Measurements from ENCODE around the gene INPP5E.

Gene INPP5E

DNA sequence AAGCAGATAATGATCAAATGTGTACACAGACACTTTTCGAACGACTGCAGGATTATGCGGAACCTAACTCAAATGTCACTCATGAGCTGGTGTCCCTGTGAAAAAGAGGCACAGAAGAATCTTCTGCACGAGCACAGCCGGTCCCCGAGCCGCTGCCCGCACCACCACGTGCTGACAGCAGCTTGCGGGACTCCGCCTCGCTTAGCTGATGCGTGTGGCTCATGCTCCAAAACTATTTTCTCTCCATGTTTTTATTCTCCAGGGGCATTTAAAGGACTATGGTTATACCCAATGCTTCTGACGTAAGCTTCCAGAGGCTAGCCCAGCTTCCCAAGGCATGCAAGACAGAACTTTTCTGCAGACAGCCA lies 33.7 kb upstream of the INPP5E start:
- DNase-seq (ENCODE audit: low spot score), result no peak

DNA sequence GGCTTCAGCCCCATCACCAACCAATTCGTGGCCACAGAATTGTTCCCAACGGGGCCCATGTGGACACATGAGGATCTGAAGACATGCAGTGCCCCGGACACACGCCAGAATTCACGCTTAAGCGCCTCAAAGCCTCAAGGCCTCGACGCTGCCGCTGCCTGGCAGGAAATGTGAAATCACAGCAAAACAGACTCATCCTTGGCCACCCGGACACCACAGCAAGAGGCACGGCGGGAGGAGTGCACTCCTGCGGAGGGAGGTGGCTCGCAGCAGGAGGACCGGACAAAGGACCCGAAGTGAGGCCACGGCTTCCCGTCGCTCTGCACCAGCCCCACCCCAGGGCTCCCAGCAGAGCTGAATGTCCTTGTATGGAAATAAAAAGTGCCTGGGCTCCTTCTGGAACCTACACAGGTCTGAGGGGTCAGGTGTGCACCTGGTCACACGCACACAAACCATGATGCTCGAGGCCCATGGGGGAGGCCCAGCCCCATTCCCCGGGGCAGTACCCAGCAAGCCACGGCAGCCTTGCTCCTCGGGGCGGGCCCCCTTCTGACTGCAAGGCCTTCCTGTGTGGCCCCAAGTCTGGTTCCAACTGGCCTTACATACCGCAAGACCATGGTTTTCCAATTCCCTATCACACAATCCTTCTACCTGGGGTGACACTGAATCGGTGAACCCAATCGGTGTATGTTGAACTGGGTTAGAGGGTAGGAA lies 33.2 kb upstream of the INPP5E start:
- no peak for DNase-seq (ENCODE audit: low spot score)

DNA sequence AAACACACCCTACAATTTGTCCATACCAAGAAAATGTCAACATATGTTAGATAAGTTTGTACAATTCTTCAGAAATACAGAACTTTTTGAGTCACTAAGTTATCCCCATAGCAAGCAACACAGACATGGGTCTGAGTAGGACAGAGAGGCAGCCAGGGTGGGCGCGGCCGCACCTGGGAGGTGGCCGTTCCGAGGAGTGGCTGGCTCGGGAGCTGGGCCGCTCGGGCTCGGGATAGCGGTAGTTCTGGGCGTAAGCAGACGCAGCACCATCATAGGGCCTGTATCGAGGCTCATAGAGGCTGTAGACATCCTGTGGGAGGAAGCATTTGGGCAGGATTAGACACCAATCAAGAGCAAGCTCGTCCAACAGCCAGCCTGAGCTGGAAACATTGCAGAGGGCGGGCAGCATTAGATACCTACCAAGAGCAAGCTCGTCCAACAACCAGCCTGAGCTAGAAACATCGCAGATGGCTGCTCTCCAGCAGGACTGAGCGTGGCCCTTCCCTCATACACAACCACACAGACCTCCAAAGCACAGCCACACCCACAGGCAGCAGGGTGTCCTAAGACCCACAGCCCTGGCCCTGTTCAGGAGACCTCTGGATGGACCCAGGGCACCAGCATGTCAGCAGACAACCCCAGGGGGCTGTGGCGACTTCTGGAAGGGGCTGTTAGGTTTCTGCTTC lies 32.3 kb upstream of the INPP5E start:
- DNase-seq (ENCODE audit: low spot score), result no peak

DNA sequence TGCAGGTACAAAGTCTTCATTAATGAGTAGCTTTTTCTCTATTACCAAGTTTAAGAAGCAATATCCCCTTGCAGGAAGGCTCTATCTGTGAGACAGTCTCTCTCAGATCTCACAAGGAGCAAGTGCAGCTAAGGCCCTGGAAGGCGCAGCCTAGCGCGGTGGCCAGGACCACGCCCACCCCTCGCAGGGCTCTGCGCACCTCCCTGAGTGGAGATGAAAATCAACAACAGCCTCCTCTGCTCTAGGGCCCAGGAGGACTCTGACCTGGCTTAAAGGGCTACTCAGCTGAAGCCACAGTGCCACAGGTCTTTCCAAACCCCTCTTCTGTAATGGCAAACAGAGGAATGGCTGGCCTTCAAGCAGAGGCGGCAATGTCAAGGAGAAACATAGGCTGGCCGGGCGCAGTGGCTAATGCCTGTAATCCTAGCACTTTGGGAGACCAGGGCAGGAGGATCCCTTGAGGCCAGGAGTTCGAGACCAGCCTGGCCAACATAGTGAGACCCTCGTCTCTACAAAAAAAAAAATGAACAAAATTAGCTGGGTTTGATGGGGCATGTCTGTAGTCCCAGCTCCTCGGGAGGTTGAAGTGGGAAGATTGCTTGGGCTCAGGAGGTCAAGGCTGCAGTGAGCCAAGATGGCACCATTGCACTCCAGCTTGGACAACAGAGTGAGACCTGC lies 31.3 kb upstream of the INPP5E start:
- no peak for DNase-seq (ENCODE audit: low spot score)

DNA sequence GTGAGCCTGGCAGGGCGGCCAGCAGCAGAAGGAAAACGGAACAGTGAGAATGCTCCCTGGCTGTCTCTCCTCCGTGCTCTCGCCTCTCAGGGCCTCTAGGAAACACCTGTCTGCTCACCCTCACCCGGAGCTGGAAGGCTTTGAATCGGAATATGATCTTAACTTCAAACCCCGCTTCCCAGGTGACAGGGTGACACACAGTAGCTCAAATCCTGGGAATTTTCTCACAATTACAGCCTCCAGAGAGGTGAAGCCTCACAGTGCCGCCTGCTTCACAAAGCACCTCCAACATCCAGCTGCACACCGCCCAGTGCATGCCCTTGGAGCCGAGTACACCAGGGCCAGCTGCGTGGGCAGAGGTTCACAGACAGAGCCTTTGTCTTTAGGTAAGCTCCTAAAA lies 30.7 kb upstream of the INPP5E start:
- no peak for DNase-seq (ENCODE audit: low spot score)

DNA sequence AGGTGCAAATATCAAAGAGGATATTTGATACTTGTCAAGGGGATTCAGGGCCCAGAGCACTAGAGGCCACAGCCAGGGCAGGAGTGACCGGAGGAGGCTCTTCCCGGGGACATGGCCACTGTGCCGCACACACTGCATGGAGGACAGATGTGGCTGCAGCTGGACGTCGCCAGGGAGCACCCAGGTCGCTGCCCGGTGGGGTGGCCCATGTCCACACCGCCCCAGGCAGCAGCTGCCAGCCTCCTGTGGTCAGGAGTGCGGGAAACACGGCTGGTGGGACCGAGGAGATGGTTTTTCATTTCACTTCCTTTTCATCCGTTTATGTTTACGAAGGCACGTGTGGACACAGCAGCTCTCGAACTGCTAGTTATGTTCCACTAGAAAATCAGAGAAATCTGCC lies 28.1 kb upstream of the INPP5E start:
- no peak for DNase-seq (ENCODE audit: low spot score)

DNA sequence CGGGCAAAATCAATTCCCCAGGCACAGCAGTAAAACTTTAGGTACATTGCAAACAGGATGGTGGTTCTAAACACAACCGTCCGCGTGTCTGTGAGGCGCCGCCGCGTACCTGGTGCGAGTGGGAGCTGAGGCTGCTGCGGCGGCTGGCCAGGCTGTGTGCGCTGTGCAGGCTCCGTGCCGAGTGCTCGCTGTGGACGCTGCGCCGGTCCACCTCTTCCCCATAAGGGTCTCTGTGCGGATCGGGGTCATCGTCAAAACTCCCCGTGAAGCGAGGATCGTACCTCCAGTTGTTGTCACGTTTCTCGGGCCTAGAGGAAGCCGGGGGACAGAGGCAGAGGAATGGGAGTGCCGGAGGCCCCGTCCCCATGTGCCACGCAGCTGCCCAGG lies 26.5 kb upstream of the INPP5E start:
- DNase-seq (ENCODE audit: low spot score), result no peak

DNA sequence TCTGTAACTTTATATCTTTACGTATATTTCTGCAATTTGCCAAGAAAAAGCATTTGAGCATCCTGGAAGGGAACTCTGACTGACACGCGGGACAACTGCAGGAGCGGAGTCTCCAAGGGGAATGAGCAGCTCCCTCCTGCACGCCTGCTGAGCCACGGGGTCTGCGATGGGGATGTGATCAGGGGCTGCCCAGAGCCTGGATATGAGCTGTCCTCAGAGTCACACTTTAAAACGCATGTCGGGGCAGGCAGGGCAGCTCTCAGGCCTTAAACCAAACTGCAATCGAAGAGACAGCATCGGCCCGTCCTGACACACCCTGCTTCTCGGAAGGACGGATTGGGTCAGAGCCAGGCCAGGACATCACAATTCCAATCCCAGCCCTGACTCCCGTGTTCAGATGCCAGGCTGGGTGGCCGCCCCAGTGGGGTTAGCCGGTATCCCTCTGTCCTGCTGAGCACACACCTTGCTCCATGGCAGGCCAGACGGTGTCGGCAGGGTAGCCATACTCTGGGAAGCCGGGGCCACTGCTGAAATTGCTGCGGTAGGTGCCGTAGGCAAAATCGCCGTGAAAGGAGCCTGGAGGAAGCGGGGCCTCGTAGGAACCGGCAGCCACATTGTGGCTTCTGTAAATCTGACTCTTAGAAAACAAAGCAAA lies 26.0 kb upstream of the INPP5E start:
- no peak for DNase-seq (ENCODE audit: low spot score)

DNA sequence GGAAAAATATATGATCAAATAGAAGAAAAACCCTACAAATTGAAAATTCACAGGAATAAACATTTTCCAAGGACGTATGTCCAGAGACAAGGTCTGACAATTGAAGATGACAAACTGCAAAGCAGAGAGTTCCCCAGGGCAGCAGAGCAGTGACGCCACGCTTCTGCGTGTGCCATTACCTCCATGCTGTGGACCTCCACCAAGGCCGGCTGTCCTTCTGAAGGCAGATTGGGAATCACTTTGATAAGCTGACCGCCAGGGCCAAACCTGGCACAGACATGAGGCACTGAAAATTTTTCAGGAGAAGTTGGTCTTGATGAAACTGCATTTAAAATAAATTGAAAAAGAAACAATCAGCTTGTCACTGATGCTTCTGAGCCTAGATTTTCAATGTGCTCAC lies 24.6 kb upstream of the INPP5E start:
- DNase-seq (ENCODE audit: low spot score), result no peak

DNA sequence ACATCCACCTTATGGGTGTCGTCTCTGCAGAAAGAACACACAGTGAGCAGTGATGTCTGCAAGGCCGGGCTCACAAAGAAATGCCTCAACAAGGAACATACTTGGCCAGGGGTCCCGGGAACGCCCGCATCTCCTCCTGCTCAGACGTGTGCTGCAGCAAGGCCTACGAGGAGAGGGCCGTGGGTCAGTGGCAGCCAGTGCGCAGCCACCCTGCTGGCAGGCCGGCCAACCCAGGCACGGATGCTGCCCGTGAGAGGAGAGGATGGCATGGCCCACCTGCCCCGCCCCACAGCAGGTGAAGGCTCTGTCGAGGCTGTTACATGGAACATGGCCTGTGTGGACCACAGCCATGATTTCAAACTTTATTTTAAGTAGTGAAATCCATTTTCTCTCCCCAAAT lies 23.9 kb upstream of the INPP5E start:
- DNase-seq (ENCODE audit: low spot score), result no peak

DNA sequence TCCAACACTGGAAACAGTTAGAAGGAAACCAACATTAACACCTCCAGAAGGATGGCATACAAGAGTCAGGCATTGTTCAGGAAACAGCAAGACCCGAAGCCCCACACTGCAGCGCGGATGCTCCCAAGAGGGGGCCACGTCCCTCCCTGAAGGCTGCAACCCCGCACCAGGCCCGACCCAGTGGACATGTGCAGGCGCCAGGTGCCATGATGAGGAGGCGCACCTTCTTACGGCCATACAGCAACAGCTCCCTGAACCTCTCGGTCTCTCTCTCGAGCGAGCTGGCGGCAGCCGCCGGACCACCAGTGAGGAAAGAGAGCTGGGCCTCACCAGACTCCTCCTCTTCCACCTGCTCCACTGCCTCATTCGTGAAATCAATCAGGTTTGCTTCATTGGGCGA lies 23.0 kb upstream of the INPP5E start:
- no peak for DNase-seq (ENCODE audit: low spot score)

DNA sequence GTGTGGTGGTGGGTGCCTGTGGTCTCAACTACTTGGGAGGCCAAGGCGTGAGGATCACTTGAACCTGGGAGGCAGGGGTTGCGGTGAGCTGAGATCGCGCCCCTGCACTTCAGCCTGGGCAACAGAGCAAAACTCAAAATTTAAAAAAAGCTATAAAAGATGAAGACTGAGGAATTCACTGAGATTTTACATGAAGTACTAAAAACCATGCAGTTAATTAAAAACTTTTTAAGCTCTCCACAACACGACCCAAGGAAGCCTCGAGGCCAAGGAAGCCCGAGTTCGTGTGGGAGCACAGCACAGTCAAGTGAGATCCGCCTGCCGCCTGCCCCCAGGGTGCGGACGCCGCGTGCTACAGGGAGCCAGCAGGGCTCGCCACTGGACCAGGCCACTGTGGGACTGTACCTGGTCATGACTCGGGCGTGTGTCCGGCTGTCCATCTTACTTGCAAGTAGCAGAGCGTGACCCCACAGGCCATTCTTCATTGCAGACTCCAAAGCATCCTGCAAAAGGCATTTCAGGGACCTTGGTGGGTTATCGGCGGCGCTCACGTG lies 21.2 kb upstream of the INPP5E start:
- DNase-seq (ENCODE audit: low spot score), result no peak

DNA sequence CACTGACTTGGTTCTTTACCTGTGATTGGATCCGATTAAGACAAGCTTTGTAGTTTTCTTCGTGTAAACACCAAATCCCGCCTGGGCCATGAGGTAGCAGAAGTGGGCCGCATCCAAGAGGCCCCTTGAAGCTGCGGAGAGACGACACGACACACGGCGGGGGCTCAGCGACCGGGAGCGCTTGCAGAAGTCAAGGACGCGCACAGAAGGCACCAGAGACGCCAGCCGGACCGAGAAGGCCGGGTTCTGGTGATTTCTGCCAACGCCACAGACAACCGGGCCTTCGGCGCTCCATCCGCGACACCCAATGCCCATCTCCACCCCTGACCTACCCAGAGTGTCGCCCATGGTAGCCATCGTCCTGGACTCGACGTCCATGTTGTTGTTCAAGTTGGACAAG lies 19.8 kb upstream of the INPP5E start:
- DNase-seq (ENCODE audit: low spot score), result no peak

DNA sequence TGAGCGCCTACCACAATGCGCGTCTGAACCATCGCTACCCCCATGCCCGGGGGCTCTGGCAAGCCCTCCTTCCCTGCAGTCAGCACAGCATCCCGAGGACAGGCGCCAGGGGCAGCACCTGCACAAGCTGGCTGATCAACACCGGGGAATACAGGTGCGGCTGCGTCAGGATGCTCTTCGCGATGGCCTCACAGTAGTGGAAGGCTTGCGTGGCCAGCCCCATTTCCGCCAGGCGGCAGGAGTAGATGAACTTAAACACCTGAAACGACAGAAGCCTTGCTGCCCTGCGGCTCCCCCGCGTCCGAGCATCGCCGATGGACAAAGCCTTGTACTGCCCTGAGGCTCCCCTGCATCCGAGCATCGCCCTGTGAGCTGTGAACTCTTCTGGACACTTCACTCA lies 17.7 kb upstream of the INPP5E start:
- DNase-seq (ENCODE audit: low spot score), result no peak

DNA sequence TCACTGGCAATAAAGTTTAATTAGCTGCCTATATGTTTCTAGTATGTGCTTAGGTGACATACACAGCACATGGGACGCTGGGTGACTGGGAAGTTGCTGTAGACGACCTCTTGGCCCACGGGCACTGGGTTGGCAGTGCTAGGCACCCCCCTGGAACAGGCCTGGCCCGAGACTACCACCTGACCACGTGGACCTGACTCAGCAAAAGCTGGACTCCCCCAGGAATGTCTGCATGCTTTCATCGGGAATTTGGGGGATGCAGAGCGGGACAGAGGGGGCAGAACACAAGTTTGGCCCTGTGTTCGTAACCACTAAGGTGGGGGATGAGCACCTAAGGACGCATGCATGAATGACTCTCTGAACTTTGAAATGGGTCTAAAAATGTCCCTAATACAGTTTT lies 16.6 kb upstream of the INPP5E start:
- no peak for DNase-seq (ENCODE audit: low spot score)

DNA sequence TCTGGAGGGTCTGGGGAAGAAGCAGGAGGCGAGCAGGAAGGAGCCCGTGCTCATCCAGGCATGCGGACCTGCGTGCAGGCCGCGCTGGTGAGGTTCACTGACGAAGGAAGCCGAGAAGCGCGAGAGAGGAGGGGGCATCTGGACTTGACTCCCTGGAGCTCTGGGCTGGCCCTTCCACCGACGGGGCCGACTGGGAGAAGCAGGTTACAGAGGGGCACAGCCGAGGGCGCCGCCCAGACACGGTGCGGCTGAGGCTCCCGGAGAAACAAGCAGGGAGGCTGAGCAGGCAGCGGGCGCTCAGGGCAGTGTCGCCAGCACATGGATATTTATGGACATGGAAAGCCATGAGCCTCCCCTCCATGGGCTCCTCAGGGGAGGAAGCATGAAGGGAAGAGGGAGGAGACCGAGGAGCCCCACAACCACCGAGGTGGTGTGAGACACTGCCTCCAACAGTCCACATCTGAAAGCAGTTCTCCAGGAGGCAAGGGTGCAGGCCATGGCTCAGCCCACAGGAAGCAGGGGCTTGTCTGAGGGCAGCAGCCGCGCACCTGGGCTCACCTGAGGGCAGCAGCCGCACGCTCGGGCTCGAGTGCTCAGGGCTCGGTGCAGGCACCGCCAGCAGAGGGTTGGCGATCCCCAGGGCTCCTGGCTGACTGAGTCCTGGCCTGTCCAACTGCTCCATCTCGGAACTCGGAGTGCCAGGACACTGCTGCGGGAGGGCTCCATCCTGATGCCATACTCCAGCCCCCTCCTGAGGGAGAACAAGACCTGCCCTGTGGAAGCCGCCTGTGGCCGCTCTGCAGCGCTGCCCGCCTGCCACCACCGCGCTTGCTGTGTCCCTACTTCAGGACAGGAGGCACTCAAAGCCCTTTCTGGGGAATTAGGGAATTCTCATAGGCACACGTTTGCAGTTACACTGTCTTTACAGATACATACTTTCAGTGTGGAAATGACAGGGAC lies 15.7 kb upstream of the INPP5E start:
- DNase-seq (ENCODE audit: low spot score), result no peak

DNA sequence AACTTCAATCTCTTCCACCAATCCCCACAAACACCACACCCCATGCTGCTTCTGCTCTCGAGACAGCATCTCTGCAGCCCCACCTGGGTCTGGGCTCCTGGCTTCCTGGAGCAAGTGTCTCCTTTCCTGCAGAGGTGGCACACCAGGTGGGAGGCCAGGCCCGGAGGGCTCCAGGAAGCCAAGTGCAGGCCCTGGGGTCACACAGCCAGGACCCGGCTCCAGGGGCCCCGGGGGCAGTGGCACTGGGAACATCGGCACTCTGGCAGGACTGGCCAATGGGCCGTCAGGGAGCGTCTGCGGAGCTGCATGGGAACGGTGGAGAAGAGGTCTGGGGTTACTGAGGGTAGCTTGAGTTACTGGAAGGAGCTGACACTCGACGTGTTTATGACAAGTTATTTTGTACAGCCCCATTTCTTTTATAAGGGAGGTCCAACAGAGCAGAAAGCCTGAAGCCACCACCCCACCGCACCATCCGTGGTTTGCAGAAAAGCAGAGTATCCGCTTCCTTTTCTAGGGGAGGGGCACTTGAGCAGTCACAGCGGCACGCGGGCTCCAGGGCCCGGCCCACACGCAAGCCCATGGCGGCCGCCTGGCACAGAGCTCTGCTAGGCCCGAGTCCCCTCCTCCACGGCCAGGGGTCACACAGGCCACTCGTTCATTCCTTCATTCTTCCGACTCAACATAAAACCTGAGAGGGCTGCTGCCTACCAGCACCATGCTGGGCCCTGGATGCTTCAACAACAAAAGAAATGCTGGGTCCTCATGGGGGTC lies 14.6 kb upstream of the INPP5E start:
- no peak for DNase-seq (ENCODE audit: low spot score)

DNA sequence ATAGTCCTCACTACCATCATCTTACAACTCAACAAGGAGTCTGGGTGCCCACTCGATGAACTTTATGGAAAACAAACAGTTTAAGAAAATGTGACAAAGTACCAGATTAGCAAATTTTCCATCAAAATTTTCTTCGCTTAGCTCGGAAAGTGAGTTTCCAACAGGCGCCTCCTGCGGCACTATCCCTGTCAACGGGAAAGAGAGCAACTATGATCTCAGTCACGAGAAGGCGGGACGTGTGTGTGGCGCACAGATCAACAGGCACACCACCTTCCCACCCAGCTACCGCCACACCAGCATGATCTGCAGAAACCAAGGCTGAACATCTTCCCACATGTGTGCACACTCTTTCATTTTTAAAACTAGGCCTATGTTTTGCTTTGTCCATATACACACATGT lies 13.7 kb upstream of the INPP5E start:
- DNase-seq (ENCODE audit: low spot score), result no peak

DNA sequence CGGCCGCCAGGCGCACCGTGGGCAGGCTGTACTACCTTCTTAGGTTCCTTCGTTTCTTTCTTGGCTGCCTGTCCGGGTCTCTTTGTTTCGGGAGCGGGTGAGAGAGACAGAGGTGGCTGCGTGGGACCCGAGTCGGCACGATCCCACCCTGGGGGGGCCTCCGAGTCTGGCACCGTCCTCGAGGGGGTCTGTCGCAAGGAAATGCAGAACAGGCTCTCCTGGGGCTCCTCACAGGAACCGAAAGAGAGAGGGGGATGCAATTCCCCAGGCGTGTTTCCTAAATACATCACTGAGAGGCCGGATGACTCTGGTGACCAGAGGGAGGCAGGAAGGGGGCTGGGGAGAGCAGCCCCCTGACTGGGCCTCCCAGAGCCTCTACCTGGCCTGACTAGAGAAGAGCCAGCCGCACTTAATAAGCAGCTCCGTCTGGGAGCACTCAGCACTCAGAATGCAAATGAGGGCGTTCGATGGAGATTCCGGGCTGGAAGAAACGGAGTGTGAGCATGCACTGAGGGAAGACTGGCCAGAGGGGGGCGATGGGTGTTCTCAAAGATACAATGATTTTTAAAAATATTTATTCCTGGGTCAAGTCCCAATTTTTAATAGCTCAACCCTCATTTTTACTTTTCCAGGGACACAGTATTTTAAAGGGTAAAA lies 11.7 kb upstream of the INPP5E start:
- no peak for DNase-seq (ENCODE audit: low spot score)

DNA sequence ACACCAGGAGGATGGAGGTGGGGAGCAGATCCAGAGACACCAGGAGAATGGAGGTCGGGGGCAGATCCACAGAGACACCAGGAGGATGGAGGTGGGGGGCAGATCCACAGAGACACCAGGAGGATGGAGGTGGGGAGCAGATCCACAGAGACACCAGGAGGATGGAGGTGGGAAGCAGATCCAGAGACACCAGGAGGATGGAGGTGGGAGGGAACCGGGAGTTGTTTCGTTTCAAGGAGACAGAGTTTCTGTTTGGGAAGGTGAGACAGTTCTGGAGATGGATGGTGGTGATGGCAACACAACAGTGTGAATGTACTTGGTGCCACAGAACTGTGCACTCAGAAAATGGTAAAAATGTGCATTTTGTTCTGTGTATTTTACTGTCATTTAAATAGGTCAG lies 9.0 kb upstream of the INPP5E start:
- no peak for DNase-seq (ENCODE audit: low spot score)
